Lung (tissue), 12 donors: Measurements from ENCODE around the gene E2F4. TPM values are rescaled to one million over a fixed set of nuclear protein-coding genes. Genes with fewer than 3 reads are reported as not detected.

ENCODE experiments used
- ATAC-seq: fragments of 200-7000 bp; cut with Tn5 transposase; one replicate; pipeline ENCODE4 v1.9.1; 2020; ENCODE audit warnings: moderate number of reproducible peaks; ENCODE audit not compliant: insufficient read depth, low FRiP score
- DNase-seq, 3 donors: peaks; one replicate each; pipeline ENCODE4 v3.0.0-alpha.2; 2013 to 2017
- H3K27ac ChIP-seq, 2 donors: one replicate each; pipeline ENCODE4 v1.5.1; 2013; ENCODE audit warnings: mild to moderate bottlenecking in 2 of 2, moderate library complexity in 2 of 2, control low read depth in 1 of 2, inconsistent platforms in 1 of 2, low read depth in 1 of 2, low read length in 1 of 2
- H3K27me3 ChIP-seq, 3 donors: one replicate each; pipeline ENCODE4 v1.5.1; 2013; ENCODE audit warnings: low read length in 2 of 3; ENCODE audit not compliant: control insufficient read depth in 3 of 3, insufficient read depth in 3 of 3
- H3K36me3 ChIP-seq, 4 donors: one replicate each; pipeline ENCODE4 v1.5.1; 2013; ENCODE audit warnings: low read length in 4 of 4, mild to moderate bottlenecking in 1 of 4, moderate library complexity in 1 of 4; ENCODE audit not compliant: control insufficient read depth in 4 of 4, insufficient read depth in 4 of 4
- H3K4me1 ChIP-seq, 5 donors: one replicate each; pipeline ENCODE4 v1.5.1; 2013; ENCODE audit warnings: low read length in 5 of 5, mild to moderate bottlenecking in 2 of 5, moderate library complexity in 1 of 5; ENCODE audit not compliant: control insufficient read depth in 5 of 5, insufficient read depth in 5 of 5
- H3K4me3 ChIP-seq: one replicate; pipeline ENCODE4 v1.5.1; 2013; ENCODE audit warnings: mild to moderate bottlenecking, control low read depth, moderate library complexity
- H3K9ac ChIP-seq, 2 donors: one replicate each; pipeline ENCODE4 v1.5.1; 2013; ENCODE audit warnings: low read length in 2 of 2, control low read depth in 1 of 2; ENCODE audit not compliant: insufficient read depth in 1 of 2
- H3K9me3 ChIP-seq, 4 donors: one replicate each; pipeline ENCODE4 v1.5.1; 2013; ENCODE audit warnings: low read length in 3 of 4, mild to moderate bottlenecking in 1 of 4, moderate library complexity in 1 of 4; ENCODE audit not compliant: control insufficient read depth in 4 of 4, insufficient read depth in 3 of 4
- CTCF ChIP-seq: IDR thresholded peaks from 2 replicates; pipeline ENCODE4 v1.5.1; 2012; ENCODE audit warnings: mild to moderate bottlenecking; ENCODE audit errors: control extremely low read depth, extremely low read depth
- WGBS, 2 donors: extraction: QIAGEN DNeasy Blood & Tissue Kit; methylation state at CpG; one replicate each; pipeline ENCODE4 v1.1.7; 2013; 5-methylcytosine and 5-hydroxymethylcytosine counted together
- polyA plus RNA-seq, 2 donors: library from polyadenylated mRNA; stranded (reverse); fragments of 200-250 nt; gene quantifications; one replicate each; pipeline ENCODE4 v1.2.1, GENCODE V29; 2013
- total RNA-seq, 2 donors: library from RNA; depleted of rRNA in 1 of 2; stranded (reverse); fragments of >200 nt in 1 of 2; gene quantifications; one replicate each; pipeline ENCODE4 v1.2.1, GENCODE V29; 2014 to 2021
- donor health status: control.
- donor health status: control.
- donor health status: Bipolar disorder and iron deficiency.
- donor health status: healthy.
- donor health status: DM: yes; HTN: yes; CAD: no.

E2F4 gene
- total and polyA plus RNA-seq, 4 donors, result 27.8 to 86.1 (median 56.4) TPM

GRCh38 chr16:67229906-67230808, 38.2 kb downstream of the E2F4 start:
- 93 to 95% methylated on average over 32 of the region's 32 CpGs for WGBS, 2 donors
- no peak for TF ChIP-seq CTCF
- DNase-seq (no peak), ATAC-seq (no peak)
- Histone ChIP-seq H3K36me3 (peaks cover 8 to 59% (median 43%) of the 10 kb centered on the region in 4 donors), H3K9ac (no peak overlapping the region), H3K9me3 (no peaks in the 10 kb centered on the region), H3K4me1 (peaks cover 4 to 18% (median 10%) of the 10 kb centered on the region in 5 donors), H3K4me3 (no peak overlapping the region), H3K27ac (no peak overlapping the region), H3K27me3 (no peaks in the 10 kb centered on the region)

- ATAC-seq (no peak), DNase-seq (no peak)
- Histone ChIP-seq H3K4me3 (no peak overlapping the region), H3K27ac (peak overlapping the region in 1 of 2 donors; percentile 29), H3K4me1 (peaks cover 2 to 12% (median 9%) of the 10 kb centered on the region in 5 donors), H3K27me3 (no peaks in the 10 kb centered on the region), H3K36me3 (peaks cover 11 to 67% (median 50%) of the 10 kb centered on the region in 4 donors), H3K9me3 (no peaks in the 10 kb centered on the region), H3K9ac (no peak overlapping the region)
- 88 to 95% methylated on average over 12 of the region's 12 CpGs for WGBS, 2 donors
- no peak for TF ChIP-seq CTCF
Measured at GRCh38 chr16:67230809-67231660, 39.1 kb downstream of the E2F4 start.

GRCh38 chr16:67233596-67233995, 41.6 kb downstream of the E2F4 start:
- H3K9ac ChIP-seq, result no peak overlapping the region
- TF ChIP-seq CTCF, result no peak
- no peak overlapping the region for H3K27ac ChIP-seq
- 80 to 82% methylated on average over 7 of the region's 7 CpGs for WGBS, 2 donors
- ATAC-seq (no peak), DNase-seq (no peak)
- peaks cover 0 to 1% (median 0%) of the 10 kb centered on the region in 5 donors for H3K4me1 ChIP-seq
- no peak overlapping the region for H3K4me3 ChIP-seq
- H3K36me3 ChIP-seq, result peaks cover 11 to 85% (median 69%) of the 10 kb centered on the region in 4 donors
- no peaks in the 10 kb centered on the region for H3K27me3 ChIP-seq
- no peaks in the 10 kb centered on the region for H3K9me3 ChIP-seq
